Epithelial cell of esophagus (primary cell): ENCODE results near the gene TMEM240.

ENCODE experiments used
- DNase-seq: peaks from one replicate; pipeline ENCODE4 v3.0.0; 2010; ENCODE audit warnings: low read depth
- H3K4me3 ChIP-seq: 2 replicates; pipeline ENCODE4 v1.5.1; 2011; ENCODE audit warnings: mild to moderate bottlenecking, low read length, control low read depth
- TF ChIP-seq, protein P1 (sequence below): IDR thresholded peaks from 2 replicates; pipeline ENCODE4 v1.5.1; 2011; ENCODE audit warnings: low read depth, mild to moderate bottlenecking, low read length, control low read depth, inconsistent platforms; ENCODE audit not compliant: insufficient read depth; ENCODE audit errors: missing control alignments

The TMEM240 gene

DNA sequence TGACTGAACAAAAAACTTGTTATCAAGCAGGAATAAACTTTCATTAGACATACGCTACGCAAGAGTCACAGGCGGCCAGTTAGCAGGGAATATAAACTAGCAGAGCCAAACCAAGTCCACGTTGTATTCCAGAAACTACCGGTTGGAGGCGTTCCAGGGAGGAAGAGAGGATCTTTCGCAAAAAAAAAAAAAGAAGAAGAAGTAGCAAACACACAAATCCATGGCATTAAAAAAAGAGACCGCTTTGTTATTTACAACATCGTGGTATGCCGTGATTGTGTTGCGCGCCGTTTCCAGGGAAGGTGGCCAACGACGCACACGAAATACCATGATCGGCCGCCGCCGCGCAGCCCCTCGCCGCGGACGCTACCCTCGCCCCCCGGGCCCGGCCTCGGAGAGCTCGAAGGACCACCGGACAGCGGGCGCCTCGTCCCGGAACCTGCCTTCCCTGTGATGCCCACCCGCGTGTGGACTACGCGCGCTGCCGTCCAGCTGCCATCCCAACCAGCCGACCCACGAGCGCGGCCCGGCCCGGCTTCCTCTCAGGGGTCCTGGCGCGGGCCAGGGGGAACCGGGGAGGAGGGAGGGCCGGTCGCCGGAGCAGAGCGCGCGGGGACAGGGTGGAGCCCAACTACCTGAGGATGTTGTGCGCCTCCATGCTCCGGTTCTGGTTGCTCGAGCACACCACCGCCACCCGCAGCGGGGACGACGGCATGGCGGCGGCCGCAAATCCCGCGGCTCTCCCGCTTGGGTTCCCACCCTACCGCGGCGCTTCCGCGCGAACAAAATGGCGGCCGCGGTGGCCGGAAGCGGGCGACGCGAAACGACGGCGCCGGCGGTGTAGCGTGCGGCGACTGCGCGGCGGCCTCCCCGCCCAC is 33.7 kb upstream of the TMEM240 start:
- TF ChIP-seq, protein P1, sequence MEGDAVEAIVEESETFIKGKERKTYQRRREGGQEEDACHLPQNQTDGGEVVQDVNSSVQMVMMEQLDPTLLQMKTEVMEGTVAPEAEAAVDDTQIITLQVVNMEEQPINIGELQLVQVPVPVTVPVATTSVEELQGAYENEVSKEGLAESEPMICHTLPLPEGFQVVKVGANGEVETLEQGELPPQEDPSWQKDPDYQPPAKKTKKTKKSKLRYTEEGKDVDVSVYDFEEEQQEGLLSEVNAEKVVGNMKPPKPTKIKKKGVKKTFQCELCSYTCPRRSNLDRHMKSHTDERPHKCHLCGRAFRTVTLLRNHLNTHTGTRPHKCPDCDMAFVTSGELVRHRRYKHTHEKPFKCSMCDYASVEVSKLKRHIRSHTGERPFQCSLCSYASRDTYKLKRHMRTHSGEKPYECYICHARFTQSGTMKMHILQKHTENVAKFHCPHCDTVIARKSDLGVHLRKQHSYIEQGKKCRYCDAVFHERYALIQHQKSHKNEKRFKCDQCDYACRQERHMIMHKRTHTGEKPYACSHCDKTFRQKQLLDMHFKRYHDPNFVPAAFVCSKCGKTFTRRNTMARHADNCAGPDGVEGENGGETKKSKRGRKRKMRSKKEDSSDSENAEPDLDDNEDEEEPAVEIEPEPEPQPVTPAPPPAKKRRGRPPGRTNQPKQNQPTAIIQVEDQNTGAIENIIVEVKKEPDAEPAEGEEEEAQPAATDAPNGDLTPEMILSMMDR, result peak; percentile 34
- peak overlapping the region; percentile 96 for H3K4me3 ChIP-seq
- peak; percentile 76 for DNase-seq

DNA sequence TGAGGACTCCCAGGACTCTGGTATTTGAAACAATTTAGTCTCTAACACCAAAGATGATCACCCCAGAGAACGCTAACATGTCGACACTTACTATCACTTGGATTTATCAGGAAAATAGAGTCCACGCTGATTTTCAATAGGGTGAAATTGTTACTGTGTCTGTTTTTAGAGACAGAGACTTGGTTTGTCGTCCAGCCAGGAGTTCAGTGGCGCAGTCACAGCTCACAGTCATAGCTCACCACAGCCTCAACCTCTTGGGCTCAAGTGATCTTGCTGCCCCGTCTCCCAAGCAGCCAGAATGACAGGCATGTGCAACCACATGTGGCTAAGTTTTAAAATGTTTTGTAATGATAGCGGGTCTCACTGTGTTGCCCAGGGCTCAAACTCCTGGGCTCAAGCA is 28.9 kb upstream of the TMEM240 start:
- H3K4me3 ChIP-seq, result no peak overlapping the region
- no peak for DNase-seq

GRCh38 chr1:1567891-1568291 is 27.5 kb upstream of the TMEM240 start:
- TF ChIP-seq, protein P1, result no peak
- no peak overlapping the region for H3K4me3 ChIP-seq
- no peak for DNase-seq

More for the DNA sequence above, 28.9 kb upstream of the TMEM240 start:
- TF ChIP-seq, protein P1, result no peak

- DNase-seq, result no peak
Measured at GRCh38 chr1:1567152-1567875, 26.9 kb upstream of the TMEM240 start.

GRCh38 chr1:1565340-1565739 is 24.9 kb upstream of the TMEM240 start:
- no peak overlapping the region for H3K4me3 ChIP-seq
- TF ChIP-seq, protein P1, result no peak
- no peak for DNase-seq

More at GRCh38 chr1:1567152-1567875, 26.9 kb upstream of the TMEM240 start:
- TF ChIP-seq, protein P1, result no peak
- H3K4me3 ChIP-seq, result no peak overlapping the region

DNA sequence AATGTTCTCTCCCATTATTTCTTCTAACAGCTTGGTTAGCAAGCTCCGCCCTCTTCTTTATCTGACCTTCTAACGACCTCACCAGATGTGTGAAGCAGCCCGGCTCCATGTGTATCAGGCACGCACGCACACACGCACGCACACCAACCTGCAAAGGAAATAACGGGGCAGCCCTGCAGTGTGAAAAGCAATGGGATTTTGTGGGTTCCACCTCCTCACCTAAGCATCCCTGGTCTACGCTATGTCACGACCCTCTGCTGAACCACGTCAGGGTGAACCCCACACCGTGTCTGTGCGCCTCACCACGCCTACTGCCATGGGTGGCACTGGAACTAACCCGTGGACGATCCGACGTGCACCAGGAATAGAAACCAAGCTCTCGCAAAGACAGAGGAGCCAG is 23.8 kb upstream of the TMEM240 start:
- H3K4me3 ChIP-seq, result no peak overlapping the region
- TF ChIP-seq, protein P1, result no peak
- DNase-seq, result no peak

DNA sequence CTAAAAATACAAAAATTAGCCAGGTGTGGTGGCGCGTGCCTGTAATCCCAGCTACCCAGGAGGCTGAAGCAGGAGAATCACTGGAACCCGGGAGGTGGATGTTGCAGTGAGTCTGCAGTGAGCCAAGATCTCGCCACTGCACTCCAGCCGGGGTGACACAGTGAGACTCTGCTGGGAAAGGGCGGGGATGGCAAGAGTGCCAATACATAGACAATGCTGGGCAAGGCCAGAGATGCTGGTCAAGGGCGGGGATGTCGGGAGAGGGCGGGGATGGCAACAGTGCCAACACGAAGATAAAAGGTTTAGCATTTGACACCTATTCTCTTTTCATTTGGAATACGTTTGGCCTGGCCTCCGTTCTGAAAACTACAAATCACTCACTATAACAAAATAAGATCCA is 23.3 kb upstream of the TMEM240 start:
- DNase-seq, result no peak
- TF ChIP-seq, protein P1, result no peak
- H3K4me3 ChIP-seq, result no peak overlapping the region
